Stimulated activated CD4-positive, alpha-beta T cell treated with anti-CD3 and anti-CD28 coated beads, Interleukin-2, amount 100 ng/mL, for 48 hours (primary cell): ENCODE results near the gene AMZ2.
A peak's percentile ranks its signal among the peaks of the same experiment; 100 is the strongest.

Source experiments
- DNase-seq, 2 donors: peaks; one replicate each; pipeline ENCODE4 v3.0.0-alpha.2; 2020

The AMZ2 gene

GRCh38 chr17:68292689-68293040 lies 44.8 kb downstream of the AMZ2 start:
- no peak for DNase-seq

- DNase-seq: no peak
Observed at GRCh38 chr17:68293490-68294195, 45.8 kb downstream of the AMZ2 start.

GRCh38 chr17:68294196-68294555 lies 46.3 kb downstream of the AMZ2 start:
- no peak for DNase-seq

GRCh38 chr17:68294617-68295016 lies 46.8 kb downstream of the AMZ2 start:
- no peak for DNase-seq

DNA sequence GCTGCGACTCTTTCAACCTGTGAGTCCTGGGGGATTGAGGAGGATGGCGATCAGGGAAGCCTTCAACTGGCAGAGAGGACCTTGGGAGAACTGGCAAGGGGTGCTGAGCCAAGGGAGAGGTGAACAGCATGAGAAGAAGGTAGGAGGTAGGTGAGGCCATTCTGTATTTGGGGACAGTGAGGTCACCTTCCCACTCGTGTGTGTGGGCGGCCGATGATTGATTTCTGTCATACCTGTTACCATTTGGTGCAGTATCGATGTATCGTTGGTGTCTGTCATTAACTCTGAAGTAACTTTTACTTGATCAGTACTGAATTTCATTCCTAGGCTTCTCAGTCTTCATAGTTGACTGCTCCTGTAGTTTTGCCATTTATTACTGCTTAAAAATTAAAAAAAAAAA lies 47.2 kb downstream of the AMZ2 start:
- DNase-seq: peak in 1 of 2 donors; percentile 42

DNA sequence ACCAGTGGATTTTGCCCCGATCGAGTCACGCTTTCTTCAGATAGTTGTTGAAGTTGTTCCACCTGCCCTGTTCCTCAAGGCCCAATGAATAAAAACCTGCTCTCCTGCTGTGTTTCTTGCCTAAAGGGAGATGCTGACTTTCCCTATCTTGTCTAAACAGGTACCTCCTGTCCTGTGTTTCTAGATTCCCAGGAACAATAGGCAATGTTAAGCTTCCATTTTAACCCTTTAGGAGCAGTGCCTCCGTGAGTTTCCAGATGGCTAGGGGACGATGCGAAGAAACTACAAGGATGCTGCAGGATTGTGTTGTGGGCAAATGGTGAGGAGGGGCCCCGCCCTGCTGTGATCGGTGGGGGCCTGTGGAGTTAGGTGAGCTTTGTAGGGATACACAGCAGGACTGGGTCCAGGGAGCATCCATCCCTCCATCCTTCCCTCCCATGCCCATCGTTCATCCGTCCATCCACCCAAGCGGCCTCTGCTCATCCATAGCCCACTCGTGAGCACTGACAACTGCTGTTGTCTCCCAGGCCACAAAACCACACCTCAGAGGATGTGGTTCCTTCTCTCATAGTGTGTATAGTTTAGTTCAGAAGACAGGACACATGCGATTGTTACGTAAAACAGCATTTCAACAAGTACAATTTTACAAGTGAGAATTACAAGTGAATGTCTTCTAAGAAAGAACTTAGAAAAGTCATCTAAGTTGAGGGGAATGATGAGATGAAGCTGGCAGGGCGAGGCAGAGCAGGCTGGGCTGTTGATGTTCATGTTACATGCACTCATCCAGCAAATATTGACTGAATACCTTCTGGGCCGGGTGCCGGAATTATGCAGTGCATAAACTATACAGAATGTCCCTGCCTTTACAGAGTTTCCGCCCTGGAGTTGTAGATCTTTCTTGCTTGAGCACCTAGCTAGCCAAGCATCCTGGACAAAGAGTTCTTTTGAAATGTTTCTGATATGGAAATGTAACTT lies 48.7 kb downstream of the AMZ2 start:
- no peak for DNase-seq

DNA sequence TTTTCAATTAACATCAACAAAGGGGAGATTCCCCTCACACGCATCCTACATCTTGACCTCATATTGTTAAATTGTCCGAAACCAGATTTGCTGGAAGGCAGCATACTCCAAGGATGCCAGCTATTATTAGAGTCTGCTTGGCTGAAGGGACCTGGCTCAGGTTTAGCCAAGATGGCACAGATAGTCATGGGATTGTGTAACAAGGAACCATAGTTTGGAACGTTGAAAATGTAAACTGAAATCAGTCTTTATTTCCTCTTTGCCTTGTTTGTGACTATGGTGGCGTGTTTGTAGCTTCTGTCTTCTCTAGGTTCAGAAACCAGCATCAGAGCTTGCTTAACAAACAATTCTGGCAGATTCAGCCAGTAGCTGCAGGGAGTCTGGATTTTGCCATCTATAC lies 49.4 kb downstream of the AMZ2 start:
- no peak for DNase-seq

DNA sequence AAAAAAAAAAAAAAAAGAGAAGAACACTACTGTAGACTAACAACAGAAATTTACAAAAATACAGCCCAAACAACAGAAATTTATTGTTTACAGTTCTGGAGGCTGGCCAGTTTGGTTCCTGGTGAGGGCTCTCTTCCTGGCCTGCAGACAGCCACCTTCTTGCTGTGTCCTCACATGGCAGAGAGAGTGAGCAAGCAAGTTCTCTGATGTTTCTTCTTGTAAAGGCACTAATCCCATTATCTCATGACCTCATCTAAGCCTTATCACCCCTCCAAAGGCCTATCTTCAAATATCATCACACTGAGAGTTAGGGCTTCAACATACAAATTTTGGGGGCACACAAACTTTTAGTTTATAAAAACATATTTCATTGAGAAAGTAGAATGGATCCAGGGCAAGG lies 50.8 kb downstream of the AMZ2 start:
- no peak for DNase-seq

DNA sequence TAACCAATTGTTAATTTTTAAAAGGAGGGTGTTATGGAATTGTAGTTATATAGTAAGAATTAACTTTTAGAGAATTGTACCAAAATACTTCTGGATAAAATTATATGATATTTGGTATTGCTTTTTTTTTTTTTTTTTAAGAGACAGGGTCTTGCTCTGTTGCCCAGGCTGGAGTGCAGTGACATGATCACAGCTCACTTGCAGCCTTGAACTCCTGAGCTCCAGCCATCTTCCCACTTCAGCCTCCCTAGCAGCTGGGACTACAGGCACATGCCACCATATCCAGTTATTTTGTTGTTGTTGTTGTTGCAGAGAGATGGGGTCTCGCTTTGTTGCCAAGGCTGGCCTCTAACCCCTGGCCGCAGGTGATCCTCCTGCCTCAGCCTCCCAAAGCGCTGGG lies 52.0 kb downstream of the AMZ2 start:
- DNase-seq: no peak

DNA sequence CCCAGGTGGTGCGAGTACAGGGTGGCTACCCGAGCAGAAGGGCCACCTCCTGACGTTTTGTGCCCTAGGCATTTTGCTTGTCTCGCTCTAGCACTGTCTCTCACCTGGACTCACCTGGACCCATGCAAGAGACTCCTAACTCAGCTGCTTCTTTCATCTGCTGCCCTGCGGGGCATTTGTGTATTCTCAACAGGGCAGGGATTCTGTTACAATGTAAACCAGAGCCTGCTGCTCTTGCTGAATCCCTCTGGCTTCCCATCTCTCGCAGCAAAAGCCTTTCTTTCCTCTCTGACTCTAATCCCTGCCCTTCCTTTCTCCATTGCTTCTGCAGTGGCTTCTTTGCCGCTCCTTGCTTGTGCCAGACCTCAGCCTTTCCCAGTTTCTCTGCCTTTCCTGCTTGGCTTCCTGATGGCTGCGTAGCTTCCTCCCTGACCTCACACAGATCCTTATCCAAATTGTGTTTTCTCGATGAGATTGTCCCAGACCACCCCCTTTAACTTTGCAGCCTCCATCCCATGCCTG lies 53.7 kb downstream of the AMZ2 start:
- no peak for DNase-seq

- no peak for DNase-seq
Observed at GRCh38 chr17:68302066-68302564, 54.3 kb downstream of the AMZ2 start.

GRCh38 chr17:68302666-68303065 lies 54.8 kb downstream of the AMZ2 start:
- DNase-seq: no peak

DNA sequence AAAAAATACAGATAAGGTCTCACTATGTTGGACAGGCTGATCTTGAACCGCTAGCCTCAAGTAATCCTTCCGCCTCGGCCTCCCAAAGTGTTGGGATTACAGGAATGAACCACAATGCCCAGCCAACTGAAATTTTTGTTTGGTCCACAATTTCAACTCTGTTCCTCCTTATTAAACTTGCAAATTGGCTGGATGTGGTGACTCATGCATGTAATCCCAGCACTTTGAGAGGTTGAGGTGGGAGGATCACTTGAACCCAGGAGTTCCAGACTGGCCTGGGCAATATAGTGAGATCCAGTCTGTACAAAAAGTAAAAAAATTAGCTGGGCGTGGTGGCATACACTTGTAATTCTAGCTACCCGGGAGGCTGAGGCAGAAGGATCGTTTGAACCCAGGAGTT lies 56.9 kb downstream of the AMZ2 start:
- DNase-seq: no peak

DNA sequence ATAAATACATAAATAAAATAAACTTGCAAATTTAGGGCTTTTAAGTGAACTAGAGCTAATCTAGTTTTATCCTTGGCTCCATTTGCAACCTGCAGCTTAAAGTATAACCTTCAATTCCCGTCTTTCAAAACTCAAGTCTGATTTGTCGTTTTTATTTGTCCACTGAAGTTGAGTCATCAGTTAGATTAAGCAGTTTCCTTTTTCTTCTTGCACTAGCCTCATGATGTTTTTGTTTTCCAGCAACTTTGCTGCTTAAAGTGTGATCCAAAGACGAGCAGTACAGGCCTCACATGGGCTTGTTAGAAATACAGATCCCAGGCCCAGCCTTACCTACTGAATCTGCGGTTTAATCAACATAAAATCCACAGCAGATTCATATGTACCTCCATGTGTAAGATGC lies 57.3 kb downstream of the AMZ2 start:
- no peak for DNase-seq
